Stimulated activated CD8-positive, alpha-beta memory T cell treated with anti-CD3 and anti-CD28 coated beads, Interleukin-12 subunit alpha, Interleukin-12 subunit beta, amount 100 ng/mL, for 1 hour (primary cell): ENCODE measurements around the gene INSIG1.

ENCODE experiments used
- DNase-seq: peaks from one replicate; pipeline ENCODE4 v3.0.0-alpha.2; 2020; ENCODE audit warnings: low read depth

Gene INSIG1

DNA sequence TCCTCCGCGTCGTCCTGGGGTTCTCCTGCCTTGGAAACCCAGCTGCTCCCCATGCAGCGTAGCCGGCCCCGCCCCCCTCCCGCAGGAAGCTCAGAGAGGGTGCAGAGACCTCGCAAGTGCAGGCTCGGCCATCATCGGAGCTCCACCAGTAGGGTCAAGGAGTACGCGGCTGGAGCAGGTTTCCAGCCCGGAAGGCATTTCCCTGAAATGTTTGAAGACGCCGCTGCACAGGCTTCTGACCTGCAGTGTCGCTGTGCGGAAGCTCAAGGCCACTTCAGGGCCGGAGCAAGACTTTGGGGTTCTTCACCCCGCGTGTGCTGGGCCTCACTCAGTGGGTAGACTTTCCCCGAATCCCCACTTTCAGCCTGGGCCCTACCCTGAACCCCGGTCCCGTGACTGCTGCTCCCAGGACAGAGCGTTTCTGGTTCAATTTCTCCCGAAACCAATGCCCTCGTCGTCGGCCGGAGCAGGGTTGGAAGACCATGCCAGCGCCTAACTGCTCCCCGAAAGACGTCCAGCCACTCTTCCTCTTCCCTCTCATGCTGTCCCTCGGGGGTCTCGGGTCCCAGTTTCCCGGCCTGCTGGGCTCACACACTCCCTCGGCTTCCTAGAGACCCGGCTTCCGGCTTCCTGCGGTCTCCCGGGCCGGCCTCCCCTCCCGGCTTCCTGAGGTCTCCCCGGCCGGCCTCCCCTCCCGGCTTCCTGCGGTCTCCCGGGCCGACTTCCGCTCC, 52.1 kb downstream of the INSIG1 start:
- DNase-seq: no peak

DNA sequence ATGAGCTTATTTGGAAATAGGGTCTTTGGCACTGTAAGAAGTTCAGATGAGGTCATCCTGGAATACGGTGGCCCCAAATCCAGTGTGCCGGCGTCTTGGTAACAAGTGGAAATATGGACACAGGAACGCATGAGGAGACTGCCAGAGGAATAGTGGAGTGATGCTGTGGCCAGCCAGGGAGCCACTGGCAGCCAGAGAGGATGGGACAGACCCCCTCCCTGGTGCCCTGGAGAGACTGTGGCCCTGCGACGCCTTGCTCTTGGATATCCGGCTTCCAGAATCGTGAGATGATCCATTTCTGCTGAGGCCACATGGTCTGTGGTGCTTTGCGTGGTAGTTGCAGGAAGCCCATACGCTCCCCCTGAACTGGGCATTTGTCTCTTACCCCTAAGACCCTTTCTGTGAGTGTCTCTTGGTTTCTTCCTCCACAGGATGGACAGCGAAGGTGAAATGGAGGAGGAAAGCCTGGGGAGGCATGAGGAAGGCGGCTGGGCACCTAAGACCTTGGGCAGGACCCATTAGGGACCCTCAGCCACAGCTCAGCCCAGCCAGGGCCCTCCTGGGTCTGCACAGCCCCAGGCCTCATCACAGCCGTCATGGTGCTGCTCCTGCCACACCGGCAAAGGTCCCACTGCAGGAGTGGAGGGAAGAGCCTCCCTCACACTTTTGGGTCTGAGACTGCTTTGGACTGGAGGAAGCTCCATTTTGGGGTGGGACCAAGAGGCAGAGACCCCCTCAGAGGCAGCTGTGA, 53.6 kb downstream of the INSIG1 start:
- no peak for DNase-seq

DNA sequence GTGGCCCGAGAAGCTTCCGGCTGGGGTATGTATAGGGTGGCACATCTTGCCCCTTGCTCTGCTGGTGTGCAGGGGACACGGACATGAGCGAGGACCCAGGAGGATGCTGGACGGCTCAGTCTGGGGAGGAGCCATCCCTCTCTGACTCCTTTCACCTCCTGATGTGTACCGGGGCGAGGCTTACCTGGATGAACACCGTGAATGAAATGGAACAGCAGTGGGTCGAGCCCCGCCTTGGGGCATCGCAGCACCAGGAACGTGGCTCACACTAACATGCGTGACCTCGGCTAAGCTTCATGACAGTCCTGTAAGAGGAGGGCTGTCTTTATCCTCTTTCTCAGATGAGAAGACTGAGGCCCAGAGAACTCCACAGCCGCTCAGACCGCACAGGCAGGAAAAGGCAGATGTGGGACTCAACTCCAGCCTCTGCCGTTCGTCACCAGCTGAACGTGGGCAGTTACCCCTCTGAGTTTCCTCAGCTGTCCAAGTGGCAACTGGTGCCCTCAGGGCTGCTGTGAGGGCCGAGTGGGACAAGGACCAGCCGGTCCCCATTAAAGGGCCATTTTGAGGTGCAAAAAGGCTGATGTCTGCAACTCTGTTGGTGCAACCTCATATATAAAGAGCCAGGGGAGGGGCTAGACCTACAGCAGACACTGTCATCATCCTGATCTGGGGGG, 54.5 kb downstream of the INSIG1 start:
- no peak for DNase-seq

DNA sequence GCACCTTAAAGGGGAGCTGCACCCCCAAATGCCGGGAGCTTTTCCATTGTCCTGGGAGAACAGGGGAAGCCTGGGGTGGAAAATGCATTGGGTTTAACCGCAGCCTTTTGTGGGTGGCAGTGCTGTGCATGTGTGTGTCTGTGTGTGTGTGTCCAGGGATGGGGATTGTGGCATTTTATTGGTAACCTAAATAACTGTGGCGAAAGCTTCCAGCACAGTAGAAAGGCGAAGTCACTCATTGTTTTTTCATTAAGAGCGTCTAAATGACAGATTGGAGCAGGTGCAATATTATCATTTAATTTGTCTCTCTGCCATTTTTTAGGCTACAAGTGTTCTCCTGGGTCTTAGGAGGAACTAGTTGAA, 55.1 kb downstream of the INSIG1 start:
- DNase-seq: no peak

DNA sequence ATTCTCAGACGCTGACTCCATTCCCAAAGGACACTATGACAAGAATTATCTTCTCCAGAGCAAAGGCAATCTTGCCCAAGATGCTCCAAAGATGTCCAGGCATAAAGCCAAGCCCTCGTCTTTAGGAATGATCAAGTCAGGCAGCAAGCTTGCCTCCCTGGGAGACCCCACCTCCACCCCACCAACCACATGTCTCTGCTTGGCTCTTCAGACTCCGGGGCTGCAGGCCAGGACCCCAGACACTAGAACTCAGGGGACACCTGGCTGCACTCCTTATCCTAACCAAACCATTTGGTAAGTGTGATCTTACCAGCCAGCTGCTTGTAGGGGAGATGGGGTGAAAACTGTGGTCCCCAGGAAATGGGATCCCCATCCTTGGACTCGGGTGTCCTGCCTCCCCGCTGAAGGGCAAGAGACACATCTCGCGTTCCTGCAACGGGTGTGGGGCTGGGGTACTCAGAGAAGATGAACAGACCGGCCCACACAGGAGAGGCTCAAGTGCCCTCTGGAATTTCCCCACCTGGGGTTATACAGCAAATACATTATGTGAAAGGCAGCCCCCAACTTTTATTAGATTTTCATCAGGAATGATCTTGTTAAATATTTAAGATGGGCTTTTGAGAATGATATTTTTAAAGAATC, 55.7 kb downstream of the INSIG1 start:
- DNase-seq: no peak

DNA sequence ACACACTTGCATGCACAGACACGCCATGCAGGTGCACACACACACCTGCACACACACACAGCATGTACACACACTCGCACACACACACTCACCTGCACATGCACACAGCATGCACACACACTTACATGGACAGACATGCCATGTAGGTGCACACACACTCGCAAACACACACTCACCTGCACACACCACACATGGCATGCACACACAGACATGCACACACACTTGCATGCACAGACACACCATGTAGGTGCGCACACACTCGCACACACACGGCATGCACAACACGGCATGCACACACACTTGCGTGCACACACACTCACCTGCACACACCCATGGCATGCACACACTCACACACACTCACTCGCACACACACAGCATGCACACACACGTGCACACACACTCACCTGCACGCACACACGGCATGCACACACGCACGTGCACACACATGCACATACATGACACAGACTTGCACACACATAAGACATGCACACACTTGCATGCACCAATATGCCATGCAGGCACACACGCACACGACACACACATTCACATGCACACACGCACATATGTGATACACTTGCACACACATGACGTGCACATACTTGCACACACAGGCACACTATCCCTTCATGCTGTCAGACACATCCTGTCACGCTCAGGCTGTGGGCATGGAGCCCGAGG, 56.8 kb downstream of the INSIG1 start:
- no peak for DNase-seq

DNA sequence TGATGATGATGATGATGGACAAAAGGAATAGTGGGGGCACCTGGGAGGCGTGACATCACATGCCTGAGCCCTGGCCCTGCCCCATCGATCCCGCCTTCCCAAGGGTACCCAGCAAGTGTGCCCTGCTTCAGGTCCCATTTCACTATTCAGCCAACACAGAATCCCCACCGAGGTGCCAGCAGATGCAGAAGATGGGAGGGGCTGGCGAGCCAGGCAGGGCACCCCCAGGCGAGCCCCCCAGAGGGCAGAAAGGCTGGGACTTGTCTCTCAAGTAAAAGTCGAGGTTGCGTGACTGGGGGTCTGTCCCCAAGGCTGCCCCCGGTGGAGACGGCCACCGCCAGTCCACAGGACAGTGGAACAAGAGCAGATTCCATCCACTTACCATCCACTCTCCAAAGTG, 57.5 kb downstream of the INSIG1 start:
- DNase-seq: no peak

DNA sequence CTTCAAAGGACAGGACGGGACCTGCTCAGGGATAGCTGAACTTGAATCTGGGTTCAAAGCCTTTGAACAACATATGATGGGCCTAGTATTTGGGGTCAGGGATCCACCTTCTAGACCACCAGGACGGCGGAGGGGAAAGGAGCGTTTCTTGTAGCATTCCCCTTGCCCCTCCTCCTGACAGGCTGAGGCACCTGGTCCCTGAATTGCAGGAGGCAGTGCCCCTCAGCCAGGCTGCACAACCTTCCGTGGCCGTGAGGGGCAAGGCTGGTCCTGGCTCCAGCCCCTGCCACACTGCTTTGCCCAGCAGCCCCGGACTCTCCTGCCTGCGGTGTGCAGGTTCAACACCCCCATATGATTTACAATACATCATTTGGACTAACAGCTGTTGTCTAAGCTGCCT, 58.1 kb downstream of the INSIG1 start:
- no peak for DNase-seq

DNA sequence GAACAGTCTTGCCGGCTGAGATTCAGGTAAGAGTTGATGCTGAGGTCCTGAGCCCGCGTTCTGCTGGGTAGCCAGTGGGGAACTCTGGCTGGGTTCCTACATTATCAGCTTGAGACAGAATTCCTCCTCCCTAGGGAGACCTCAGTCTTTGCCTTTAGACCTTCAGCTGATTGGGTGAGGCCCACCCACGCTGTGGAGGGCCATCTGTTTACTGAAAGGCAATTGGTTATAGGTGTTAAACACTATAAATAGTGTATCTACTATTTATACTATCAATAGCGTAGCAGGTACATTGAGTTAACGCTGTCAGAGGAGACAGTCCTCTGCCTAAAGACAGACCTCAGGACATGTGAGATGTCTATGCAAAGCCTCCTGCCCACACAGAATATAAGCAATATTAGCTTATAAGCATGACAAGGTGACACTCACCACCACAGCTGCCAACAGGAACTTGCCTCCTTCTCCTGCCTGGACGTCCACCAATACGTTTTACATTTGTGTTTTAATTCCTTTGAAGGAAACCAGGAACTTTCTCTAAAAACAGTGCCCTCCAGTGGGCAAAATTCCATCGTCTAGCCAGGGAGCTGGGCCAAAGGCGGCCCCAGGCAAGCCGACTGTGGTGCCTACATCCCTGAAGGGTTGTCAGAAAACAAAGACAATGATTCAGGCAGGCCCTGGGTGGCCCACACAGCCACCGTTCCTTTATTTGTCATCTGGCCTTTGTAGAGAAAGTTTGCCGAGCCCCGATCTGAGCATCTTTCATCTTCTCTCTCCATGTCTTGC, 58.8 kb downstream of the INSIG1 start:
- DNase-seq: no peak

DNA sequence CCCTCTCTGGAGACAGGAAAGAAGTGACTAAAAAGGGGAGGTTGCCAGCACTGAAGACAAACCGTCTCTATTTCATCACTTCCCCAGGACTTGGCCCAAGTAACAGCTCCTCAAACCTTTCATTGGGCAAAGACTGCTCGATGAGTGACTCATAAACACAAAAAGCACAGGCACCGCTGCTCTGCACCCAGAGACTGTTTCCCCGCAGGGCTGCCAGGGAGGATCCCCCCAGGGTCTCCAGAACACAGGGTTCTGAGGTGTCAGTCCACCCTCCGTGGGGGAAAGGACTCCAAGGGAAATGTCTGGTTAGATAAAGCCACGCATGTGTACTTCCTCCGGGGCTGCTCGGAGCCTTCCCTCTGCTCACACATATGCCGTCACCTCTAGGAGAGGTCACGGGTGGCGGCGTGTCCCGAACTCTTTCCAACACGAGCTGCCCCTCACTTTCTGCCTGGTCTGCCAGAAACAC, 59.9 kb downstream of the INSIG1 start:
- no peak for DNase-seq

DNA sequence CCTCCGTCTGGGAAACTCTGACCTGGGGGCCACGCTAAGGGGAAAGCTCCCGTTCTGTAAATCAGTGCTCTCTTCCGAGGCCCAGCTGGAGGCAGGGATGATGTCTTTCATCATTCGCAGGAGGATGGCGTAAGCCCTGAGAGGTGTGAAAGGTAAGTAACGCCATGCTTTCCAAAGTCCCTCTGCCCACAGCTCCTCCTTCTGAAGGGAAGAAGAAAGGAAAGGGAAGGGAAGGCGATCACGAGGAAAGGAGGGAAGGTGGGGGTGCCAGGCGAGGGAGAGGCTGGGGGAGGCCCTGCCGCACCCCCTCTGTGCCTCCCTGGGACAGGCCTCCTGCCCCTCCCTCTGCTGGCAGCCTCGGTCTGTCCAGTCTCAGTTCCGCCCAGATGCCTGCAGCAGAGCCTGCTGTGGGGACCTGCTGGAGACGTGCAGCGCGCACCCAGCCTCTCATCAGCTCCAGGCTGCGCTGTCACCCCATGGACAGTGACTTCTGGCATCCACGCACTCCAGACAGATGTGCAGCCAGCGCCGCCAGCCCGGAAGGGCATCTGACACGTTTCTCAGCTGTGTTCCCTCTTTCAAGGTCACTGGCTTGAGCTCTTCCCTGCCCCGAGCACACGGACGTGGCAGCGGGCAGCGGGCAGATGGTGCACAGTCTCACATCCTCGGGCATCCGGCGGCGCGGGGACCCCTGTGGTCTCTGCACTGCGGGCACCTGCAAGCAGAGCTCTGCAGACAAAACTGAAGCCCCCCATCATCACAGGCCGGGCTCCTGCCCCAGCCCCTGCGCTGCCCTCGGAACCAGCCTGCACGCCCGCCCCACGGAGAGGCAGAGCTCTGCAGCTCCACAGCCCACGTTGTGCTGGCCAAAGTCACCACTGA, 60.6 kb downstream of the INSIG1 start:
- no peak for DNase-seq

DNA sequence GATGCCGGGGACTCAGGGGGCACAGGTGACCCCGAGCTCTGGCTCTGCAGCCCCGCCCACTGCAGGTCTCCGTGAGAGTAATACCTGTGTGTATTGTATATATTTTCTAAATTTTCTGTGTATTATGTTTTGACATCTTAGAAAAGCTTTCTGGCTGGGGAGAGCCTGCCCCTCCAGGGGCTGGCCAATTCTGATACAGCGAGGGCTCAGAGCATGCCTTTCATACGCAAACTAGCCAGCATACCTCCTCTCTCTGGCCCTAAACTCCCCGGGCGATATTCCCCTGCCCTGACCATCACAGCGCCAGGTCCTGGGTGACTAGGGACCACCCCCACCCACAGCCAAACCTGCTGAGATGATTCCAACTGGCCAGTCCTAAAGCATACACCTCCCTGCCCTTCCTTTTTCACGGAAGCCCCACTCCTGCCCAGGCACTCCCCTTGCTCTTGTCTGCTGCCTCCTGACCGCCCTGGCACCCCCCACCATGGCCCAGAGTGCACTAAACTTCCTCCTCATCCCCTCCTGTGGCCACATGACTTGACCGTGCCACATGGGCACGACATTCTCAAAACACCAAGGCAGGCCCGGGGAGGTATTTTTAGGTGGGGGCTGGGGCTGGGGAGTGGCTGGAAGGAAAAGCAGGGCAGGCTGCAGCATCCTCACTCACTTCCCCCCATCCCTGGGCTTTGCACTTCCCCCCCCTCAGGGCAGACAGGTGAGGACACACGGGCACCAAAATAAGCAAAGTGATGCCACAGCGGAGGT, 61.5 kb downstream of the INSIG1 start:
- DNase-seq: no peak
